IMR-90 (cell line): Measurements from ENCODE around the gene DLK2.

Source experiments
- POLR2A ChIP-seq: IDR thresholded peaks from 2 replicates; pipeline ENCODE4 v1.6.1; 2012; ENCODE audit warnings: mild to moderate bottlenecking, low read depth, low read length
- TF ChIP-seq, protein P1 (sequence below): conservative IDR thresholded peaks from 2 replicates; pipeline ENCODE4 v1.5.1; 2012; ENCODE audit warnings: mild to moderate bottlenecking, low read depth, low read length, improper control_type of control experiment

DNA sequence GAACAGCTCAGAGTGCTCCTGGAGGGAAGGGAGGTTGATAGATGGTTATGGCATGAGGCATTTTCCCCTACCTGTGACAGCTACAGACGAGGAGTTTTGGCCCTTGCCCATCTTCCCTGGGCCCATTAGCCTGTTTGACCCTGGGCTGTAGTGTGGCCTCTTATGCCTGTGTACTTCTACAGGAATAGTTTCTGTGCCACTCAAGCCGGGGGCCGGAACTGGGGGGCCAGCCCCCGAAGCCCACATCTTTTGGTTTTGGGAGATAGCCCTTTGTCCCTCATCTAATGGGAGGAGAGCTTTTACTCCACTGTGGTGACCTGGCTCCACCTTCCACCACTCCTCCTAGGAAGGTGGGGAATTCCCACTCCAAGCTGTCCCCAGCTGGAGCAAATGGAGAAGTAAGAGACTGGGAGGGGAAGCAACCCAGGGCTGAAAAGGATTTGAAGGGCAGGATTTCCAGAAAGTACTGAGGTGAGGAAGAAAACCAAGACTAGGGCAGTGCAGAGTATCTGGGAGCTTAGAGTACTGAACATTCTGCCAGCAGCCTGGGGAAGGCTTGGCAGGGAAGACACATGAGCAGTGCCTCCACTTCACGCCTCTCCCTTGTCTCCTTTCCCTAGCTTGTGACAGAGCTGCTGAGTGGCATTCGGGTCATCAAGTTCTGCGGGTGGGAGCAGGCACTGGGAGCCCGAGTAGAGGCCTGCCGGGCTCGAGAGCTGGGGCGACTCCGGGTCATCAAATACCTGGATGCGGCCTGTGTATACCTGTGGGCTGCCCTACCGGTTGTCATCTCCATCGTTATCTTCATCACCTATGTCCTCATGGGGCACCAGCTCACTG lies 21.1 kb downstream of the DLK2 start:
- TF ChIP-seq POLR2A: no peak
- TF ChIP-seq, protein P1, sequence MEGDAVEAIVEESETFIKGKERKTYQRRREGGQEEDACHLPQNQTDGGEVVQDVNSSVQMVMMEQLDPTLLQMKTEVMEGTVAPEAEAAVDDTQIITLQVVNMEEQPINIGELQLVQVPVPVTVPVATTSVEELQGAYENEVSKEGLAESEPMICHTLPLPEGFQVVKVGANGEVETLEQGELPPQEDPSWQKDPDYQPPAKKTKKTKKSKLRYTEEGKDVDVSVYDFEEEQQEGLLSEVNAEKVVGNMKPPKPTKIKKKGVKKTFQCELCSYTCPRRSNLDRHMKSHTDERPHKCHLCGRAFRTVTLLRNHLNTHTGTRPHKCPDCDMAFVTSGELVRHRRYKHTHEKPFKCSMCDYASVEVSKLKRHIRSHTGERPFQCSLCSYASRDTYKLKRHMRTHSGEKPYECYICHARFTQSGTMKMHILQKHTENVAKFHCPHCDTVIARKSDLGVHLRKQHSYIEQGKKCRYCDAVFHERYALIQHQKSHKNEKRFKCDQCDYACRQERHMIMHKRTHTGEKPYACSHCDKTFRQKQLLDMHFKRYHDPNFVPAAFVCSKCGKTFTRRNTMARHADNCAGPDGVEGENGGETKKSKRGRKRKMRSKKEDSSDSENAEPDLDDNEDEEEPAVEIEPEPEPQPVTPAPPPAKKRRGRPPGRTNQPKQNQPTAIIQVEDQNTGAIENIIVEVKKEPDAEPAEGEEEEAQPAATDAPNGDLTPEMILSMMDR: no peak
